HG03520 (cell line): ENCODE results near the gene FXYD4.
"Not testable (repeated sequence)": the region's sequence is repeated elsewhere in the genome, so short reads cannot be mapped to it uniquely, and the experiment has no call there.

Experiments
- ATAC-seq: cut with Tn5 transposase; IDR thresholded peaks from one replicate; pipeline ENCODE4 v1.9.1; 2021; ENCODE audit warnings: mild to moderate bottlenecking, moderate library complexity; ENCODE audit not compliant: unreplicated experiment

Gene FXYD4

GRCh38 chr10:43374194-43374593 is 2.8 kb downstream of the FXYD4 start:
- no peak for ATAC-seq

- ATAC-seq, result no peak
Measured at GRCh38 chr10:43375401-43376020, 4.1 kb downstream of the FXYD4 start.

- no peak for ATAC-seq
Measured at GRCh38 chr10:43376046-43376635, 4.7 kb downstream of the FXYD4 start.

- ATAC-seq, result no peak
Measured at GRCh38 chr10:43376828-43377423, 5.5 kb downstream of the FXYD4 start.

- ATAC-seq, result no peak
Measured at GRCh38 chr10:43377424-43377883, 6.0 kb downstream of the FXYD4 start.

- peak; percentile 56 for ATAC-seq
Measured at GRCh38 chr10:43380610-43381222, 9.3 kb downstream of the FXYD4 start.

- no peak for ATAC-seq
Measured at GRCh38 chr10:43383204-43383971, 12.0 kb downstream of the FXYD4 start.

GRCh38 chr10:43384252-43385221 is 13.1 kb downstream of the FXYD4 start:
- no peak for ATAC-seq

- ATAC-seq, result no peak
Measured at GRCh38 chr10:43385412-43386004, 14.1 kb downstream of the FXYD4 start.

GRCh38 chr10:43386549-43386948 is 15.1 kb downstream of the FXYD4 start:
- no peak for ATAC-seq

GRCh38 chr10:43386981-43387677 is 15.7 kb downstream of the FXYD4 start:
- no peak for ATAC-seq

GRCh38 chr10:43387678-43388032 is 16.2 kb downstream of the FXYD4 start:
- ATAC-seq, result no peak

- no peak for ATAC-seq
Measured at GRCh38 chr10:43389867-43390266, 18.4 kb downstream of the FXYD4 start.

GRCh38 chr10:43390333-43390732 is 18.9 kb downstream of the FXYD4 start:
- no peak for ATAC-seq

- ATAC-seq, result no peak
Measured at GRCh38 chr10:43390759-43391158, 19.3 kb downstream of the FXYD4 start.

GRCh38 chr10:43391496-43391895 is 20.1 kb downstream of the FXYD4 start:
- no peak for ATAC-seq

- no peak for ATAC-seq
Measured at GRCh38 chr10:43392748-43393147, 21.3 kb downstream of the FXYD4 start.

- not testable (repeated sequence) for ATAC-seq
Measured at GRCh38 chr10:43393186-43393585, 21.8 kb downstream of the FXYD4 start.
